HG03139 (cell line): ENCODE measurements around the gene GATAD2A.

Experiments
- ATAC-seq: cut with Tn5 transposase; IDR thresholded peaks from one replicate; pipeline ENCODE4 v1.9.1; 2021; ENCODE audit not compliant: unreplicated experiment

Gene GATAD2A

GRCh38 chr19:19487950-19488874 is 82.7 kb downstream of the GATAD2A start:
- ATAC-seq, result no peak

- peak; percentile 58 for ATAC-seq
Measured at GRCh38 chr19:19488875-19489690, 83.6 kb downstream of the GATAD2A start.

GRCh38 chr19:19489804-19490204 is 84.3 kb downstream of the GATAD2A start:
- no peak for ATAC-seq

- no peak for ATAC-seq
Measured at GRCh38 chr19:19490214-19490968, 84.9 kb downstream of the GATAD2A start.

GRCh38 chr19:19491321-19492025 is 86.0 kb downstream of the GATAD2A start:
- ATAC-seq, result no peak

- ATAC-seq, result no peak
Measured at GRCh38 chr19:19492026-19492610, 86.6 kb downstream of the GATAD2A start.

GRCh38 chr19:19493841-19494546 is 88.5 kb downstream of the GATAD2A start:
- ATAC-seq, result no peak

GRCh38 chr19:19495614-19496603 is 90.4 kb downstream of the GATAD2A start:
- ATAC-seq, result no peak

GRCh38 chr19:19498255-19498991 is 92.9 kb downstream of the GATAD2A start:
- no peak for ATAC-seq

GRCh38 chr19:19499272-19499995 is 94.0 kb downstream of the GATAD2A start:
- no peak for ATAC-seq

- ATAC-seq, result no peak
Measured at GRCh38 chr19:19500975-19501644, 95.6 kb downstream of the GATAD2A start.

- no peak for ATAC-seq
Measured at GRCh38 chr19:19501798-19502197, 96.3 kb downstream of the GATAD2A start.

- no peak for ATAC-seq
Measured at GRCh38 chr19:19502281-19502680, 96.8 kb downstream of the GATAD2A start.

- ATAC-seq, result no peak
Measured at GRCh38 chr19:19502808-19503602, 97.5 kb downstream of the GATAD2A start.

- ATAC-seq, result no peak
Measured at GRCh38 chr19:19504754-19505668, 99.5 kb downstream of the GATAD2A start.
